Esophagus squamous epithelium (tissue), 5 donors: ENCODE data around the gene ASTL. TPM values are rescaled to one million over a fixed set of nuclear protein-coding genes. Genes with fewer than 3 reads are reported as not detected.

Source experiments
- DNase-seq: peaks from one replicate; lab custom pipeline; 2025; lab: John Stamatoyannopoulos, UW
- H3K27ac ChIP-seq, 4 donors: fragments of 200-600 bp; sonication (generic); one replicate each; pipeline ENCODE4 v1.5.1; 2016 to 2019; ENCODE audit warnings: mild to moderate bottlenecking in 1 of 4
- H3K27me3 ChIP-seq, 4 donors: fragments of 200-600 bp; sonication (generic); 1 replicate in 3 of 4; 2 replicates in 1 of 4; pipeline versions ENCODE4 v1.5.1 to v1.6.0; 2017 to 2021; ENCODE audit warnings: antibody characterized with exemption in 1 of 4
- H3K36me3 ChIP-seq, 3 donors: fragments of 200-600 bp; sonication (generic); one replicate each; pipeline ENCODE4 v1.5.1; 2016 to 2019
- H3K4me1 ChIP-seq, 3 donors: fragments of 200-600 bp; sonication (generic); one replicate each; pipeline ENCODE4 v1.5.1; 2017 to 2019
- H3K4me3 ChIP-seq, 4 donors: fragments of 200-600 bp; sonication (generic); 1 replicate in 3 of 4; 2 replicates in 1 of 4; pipeline ENCODE4 v1.5.1; 2016 to 2019; ENCODE audit warnings: mild to moderate bottlenecking in 2 of 4, moderate library complexity in 1 of 4
- H3K9me3 ChIP-seq, 3 donors: fragments of 200-600 bp; sonication (generic); one replicate each; pipeline ENCODE4 v1.5.1; 2016 to 2019
- POLR2A ChIP-seq, 4 donors: fragments of 450-650 bp; IDR thresholded peaks; one replicate each; pipeline ENCODE4 v1.6.1; 2017; ENCODE audit warnings: antibody characterized with exemption in 4 of 4, mild to moderate bottlenecking in 4 of 4, moderate library complexity in 3 of 4
- WGBS, 2 donors: methylation state at CpG; one replicate each; pipeline ENCODE4 v1.1.5; 2018; 5-methylcytosine and 5-hydroxymethylcytosine counted together
- intact Hi-C: fragments of 100-400 bp; cut with DNase I; formaldehyde crosslinking; loops from one replicate; pipeline ENCODE4 v1.15.0; 2022
- total RNA-seq, 4 donors: library from RNA; depleted of rRNA; stranded (reverse); fragments of >200 nt; gene quantifications; one replicate each; pipeline ENCODE4 v1.1.0, GENCODE V29; 2016
- TF ChIP-seq, protein P1 (sequence below), 6 experiments: fragments of 450-650 bp in 4 of 6; fragments of 200-600 bp in 2 of 6; sonication (generic) in 2 of 6; IDR thresholded peaks; one replicate each; pipeline ENCODE4 v1.5.1; 2016 to 2019; ENCODE audit warnings: antibody characterized with exemption in 6 of 6, mild to moderate bottlenecking in 4 of 6, moderate library complexity in 4 of 6
- donor health status: DM: yes; HTN: yes; CAD: no.

ASTL gene
- total RNA-seq, 4 donors from 2014 or later: 0.30 to 0.53 TPM; not detected in 2

DNA sequence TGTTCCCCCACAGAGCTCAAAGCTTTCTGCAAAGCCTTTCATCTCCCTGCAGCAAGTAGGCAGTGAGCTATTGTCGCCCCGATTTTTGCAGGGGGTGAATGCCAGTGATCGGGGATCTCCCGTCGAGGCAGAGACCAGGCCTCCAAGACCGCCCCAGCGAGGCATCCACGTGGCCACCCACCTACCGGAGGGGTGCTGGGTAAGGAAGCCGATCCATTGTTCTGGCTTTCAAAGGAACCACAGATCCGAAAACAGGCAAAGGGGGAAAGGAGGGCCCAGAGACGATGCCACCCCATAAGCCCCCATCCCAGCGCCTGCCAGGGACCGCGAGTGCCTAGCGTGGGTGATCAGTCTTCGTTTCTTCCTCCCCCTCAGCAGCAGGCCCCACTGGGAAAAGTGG, 24.4 kb downstream of the ASTL start:
- intact Hi-C loops: no loop called here
- WGBS, 2 donors: 81% methylated on average over 10 of the region's 17 CpGs; no CpG with 5 or more reads in 1 of the 2 donors
- peaks cover 7 to 27% (median 16%) of the 10 kb centered on the region in 3 donors for H3K4me1 ChIP-seq
- no peaks in the 10 kb centered on the region for H3K36me3 ChIP-seq
- DNase-seq: no peak
- H3K4me3 ChIP-seq: no peak overlapping the region
- no peaks in the 10 kb centered on the region for H3K9me3 ChIP-seq
- TF ChIP-seq, protein P1, sequence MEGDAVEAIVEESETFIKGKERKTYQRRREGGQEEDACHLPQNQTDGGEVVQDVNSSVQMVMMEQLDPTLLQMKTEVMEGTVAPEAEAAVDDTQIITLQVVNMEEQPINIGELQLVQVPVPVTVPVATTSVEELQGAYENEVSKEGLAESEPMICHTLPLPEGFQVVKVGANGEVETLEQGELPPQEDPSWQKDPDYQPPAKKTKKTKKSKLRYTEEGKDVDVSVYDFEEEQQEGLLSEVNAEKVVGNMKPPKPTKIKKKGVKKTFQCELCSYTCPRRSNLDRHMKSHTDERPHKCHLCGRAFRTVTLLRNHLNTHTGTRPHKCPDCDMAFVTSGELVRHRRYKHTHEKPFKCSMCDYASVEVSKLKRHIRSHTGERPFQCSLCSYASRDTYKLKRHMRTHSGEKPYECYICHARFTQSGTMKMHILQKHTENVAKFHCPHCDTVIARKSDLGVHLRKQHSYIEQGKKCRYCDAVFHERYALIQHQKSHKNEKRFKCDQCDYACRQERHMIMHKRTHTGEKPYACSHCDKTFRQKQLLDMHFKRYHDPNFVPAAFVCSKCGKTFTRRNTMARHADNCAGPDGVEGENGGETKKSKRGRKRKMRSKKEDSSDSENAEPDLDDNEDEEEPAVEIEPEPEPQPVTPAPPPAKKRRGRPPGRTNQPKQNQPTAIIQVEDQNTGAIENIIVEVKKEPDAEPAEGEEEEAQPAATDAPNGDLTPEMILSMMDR (IDR thresholded peaks at IDR 0.05): no peak
- TF ChIP-seq POLR2A (IDR thresholded peaks at IDR 0.05): no peak
- H3K27ac ChIP-seq: no peak overlapping the region
- H3K27me3 ChIP-seq: peaks cover 0 to 58% (median 0%) of the 10 kb centered on the region in 4 donors

DNA sequence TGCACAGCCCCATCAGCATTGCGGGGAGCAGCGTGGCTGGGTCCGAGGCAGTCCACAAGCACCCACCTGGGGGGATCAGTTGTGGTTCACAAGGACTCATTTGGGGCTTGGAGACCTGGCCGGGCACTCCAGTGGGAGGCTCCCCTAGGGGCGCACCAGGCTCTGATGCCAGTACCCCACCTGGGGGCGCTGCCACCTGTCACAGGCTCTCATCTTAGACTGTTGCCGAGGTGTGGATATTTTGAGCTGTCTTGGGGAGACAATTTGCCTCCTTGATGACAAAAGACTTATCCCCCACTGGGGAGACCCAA, 25.0 kb downstream of the ASTL start:
- Histone ChIP-seq H3K4me1 (peaks cover 7 to 32% (median 16%) of the 10 kb centered on the region in 3 donors), H3K4me3 (no peak overlapping the region), H3K27ac (no peak overlapping the region), H3K9me3 (no peaks in the 10 kb centered on the region), H3K36me3 (no peaks in the 10 kb centered on the region), H3K27me3 (peaks cover 0 to 58% (median 0%) of the 10 kb centered on the region in 4 donors)
- 70 to 93% methylated on average over 2 to 3 of the region's 7 CpGs for WGBS, 2 donors
- DNase-seq: no peak
- intact Hi-C loops: no loop called here
- TF ChIP-seq POLR2A (IDR thresholded peaks at IDR 0.05): no peak
- TF ChIP-seq, protein P1 (IDR thresholded peaks at IDR 0.05): no peak

DNA sequence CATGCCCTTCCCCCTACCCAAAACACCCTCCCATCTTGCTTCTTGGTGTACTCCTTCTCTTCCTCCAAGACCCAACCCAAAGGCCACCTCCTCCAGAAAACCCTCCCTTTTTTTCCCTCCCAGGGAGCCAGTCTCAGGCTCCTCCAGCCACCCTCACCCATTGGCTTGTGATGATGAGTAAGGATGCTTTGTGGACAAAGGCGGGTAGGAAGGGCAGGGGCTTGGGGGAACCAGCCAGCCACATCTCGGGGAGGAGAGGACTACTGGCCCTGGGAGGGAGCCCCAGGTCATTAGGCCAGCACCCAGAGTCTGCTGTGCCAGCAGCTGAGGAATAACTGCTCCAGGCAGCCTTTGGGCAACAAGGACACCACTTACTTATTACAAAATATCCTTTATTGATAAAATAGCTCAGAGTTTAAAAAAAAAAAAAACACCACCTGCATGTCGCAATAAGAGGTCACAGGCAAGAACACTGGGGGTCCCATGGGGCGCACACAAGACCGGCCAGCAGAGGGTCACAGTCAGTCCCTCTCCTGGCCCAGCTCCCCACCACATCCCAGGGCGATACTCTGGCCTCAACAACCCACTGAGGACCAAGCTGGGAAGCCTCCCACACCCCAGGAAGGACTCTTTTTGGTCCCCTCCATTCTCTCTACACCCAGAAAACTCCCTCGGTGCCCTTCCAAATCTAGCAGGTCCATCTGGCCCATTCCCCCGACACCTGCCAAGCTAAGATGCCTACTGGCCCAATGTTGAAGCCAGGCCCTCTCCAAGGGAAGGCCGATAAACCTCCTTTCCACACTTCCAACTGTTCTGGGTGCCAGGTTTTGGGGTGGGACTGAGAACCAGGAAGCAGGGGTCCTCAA, 25.6 kb downstream of the ASTL start:
- 84 to 100% methylated on average over 2 to 8 of the region's 9 CpGs for WGBS, 2 donors
- Histone ChIP-seq H3K27me3 (peaks cover 0 to 58% (median 0%) of the 10 kb centered on the region in 4 donors), H3K27ac (no peak overlapping the region), H3K36me3 (no peaks in the 10 kb centered on the region), H3K4me3 (no peak overlapping the region), H3K9me3 (no peaks in the 10 kb centered on the region), H3K4me1 (peaks cover 7 to 29% (median 14%) of the 10 kb centered on the region in 3 donors)
- intact Hi-C loops: no loop called here
- DNase-seq: no peak
- TF ChIP-seq POLR2A (IDR thresholded peaks at IDR 0.05): no peak
- TF ChIP-seq, protein P1 (IDR thresholded peaks at IDR 0.05): no peak

DNA sequence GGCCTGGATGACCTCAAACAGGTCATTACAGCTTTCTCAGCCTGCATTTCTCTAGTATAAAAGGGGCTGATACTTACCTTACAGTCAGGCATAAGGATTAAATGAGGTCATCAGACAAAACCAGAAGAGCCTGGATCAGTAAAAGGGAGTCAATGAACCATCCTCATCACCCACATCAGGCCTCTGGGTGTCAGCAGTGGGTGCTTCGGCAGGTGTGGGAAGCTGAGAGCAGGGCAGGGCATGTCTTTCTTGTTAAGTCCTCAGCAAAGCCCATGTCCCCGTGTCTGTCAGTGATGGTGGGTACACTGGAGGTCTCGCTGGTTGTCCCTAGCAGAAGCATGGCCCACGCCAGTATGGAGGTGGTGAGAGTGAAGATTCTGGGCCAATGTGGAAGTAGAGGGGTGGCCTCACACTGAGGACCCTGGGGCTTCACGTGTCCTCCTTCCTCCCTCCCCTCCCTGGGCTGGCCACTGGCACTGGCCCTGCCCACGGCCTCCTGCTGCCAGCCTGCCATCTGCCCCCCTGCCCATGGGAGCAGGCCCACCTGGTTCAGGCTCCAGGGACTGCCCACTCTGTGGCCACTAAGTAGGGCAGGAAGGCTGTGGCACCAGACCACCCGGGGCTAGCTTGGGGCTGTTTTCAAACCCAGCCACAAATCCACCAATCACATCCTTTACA, 26.3 kb downstream of the ASTL start:
- Histone ChIP-seq H3K27ac (no peak overlapping the region), H3K4me3 (no peak overlapping the region), H3K27me3 (peaks cover 0 to 56% (median 0%) of the 10 kb centered on the region in 4 donors), H3K9me3 (no peaks in the 10 kb centered on the region), H3K36me3 (no peaks in the 10 kb centered on the region), H3K4me1 (peaks cover 3 to 22% (median 8%) of the 10 kb centered on the region in 3 donors)
- 61 to 67% methylated on average over 2 to 7 of the region's 7 CpGs for WGBS, 2 donors
- DNase-seq: no peak
- TF ChIP-seq, protein P1 (IDR thresholded peaks at IDR 0.05): no peak
- no peak for TF ChIP-seq POLR2A (IDR thresholded peaks at IDR 0.05)
- intact Hi-C loops: no loop called here

DNA sequence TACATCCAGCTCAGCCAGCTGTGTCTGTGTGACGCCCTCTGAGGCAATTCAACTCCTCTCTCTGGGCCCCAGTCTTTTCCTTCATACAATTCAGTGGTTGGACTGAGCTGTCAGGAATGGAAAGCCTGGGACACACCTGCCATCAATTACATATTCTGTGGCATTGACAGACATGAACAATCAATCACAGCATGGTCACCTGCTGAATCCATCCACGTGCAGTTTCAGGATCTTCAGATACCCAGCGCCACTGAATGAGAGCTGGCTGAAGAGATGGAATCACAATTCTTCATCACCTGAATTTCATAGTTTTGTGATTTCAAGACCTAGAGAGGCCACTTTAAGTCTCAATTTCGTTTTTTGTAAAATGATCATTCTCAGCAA, 27.1 kb downstream of the ASTL start:
- Histone ChIP-seq H3K27ac (no peak overlapping the region), H3K4me3 (no peak overlapping the region), H3K9me3 (peaks cover 0 to 3% (median 0%) of the 10 kb centered on the region in 3 donors), H3K27me3 (peaks cover 0 to 49% (median 0%) of the 10 kb centered on the region in 4 donors), H3K36me3 (no peaks in the 10 kb centered on the region), H3K4me1 (peaks cover 2 to 14% (median 5%) of the 10 kb centered on the region in 3 donors)
- WGBS, 2 donors: 57 to 65% methylated on average over 3 to 4 of the region's 4 CpGs
- intact Hi-C loops: no loop called here
- no peak for DNase-seq
- TF ChIP-seq POLR2A (IDR thresholded peaks at IDR 0.05): no peak
- TF ChIP-seq, protein P1 (IDR thresholded peaks at IDR 0.05): no peak
